Endothelial cell of umbilical vein (primary cell): ENCODE measurements around the gene CTSH. TPM values are rescaled to one million over a fixed set of nuclear protein-coding genes. Genes with fewer than 3 reads are reported as not detected.

Source experiments
- BruUV-seq: library from RNA; stranded (reverse); fragments of 400-500 nt; replicated peaks from 2 replicates; lab custom pipeline; 2021; lab: Mats Ljungman, UMichigan
- CTCF ChIA-PET: fragments of 300-600, 350-600 bp; sonication (Branson Sonifier 250); formaldehyde crosslinking; loops from one replicate; lab custom pipeline; 2021; ENCODE audit warnings: antibody characterized with exemption, inconsistent platforms; lab: Charles Lee
- POLR2A ChIA-PET: fragments of 300-600, 350-600 bp; sonication (Branson Sonifier 250); formaldehyde crosslinking; loops from one replicate; lab custom pipeline; 2021; ENCODE audit warnings: antibody characterized with exemption, inconsistent platforms; lab: Charles Lee
- DNase-seq: peaks from one replicate; pipeline ENCODE4 v3.0.0-alpha.2; 2011; ENCODE audit warnings: low read depth, low spot score
- FAIRE-seq: peaks from 2 replicates; lab custom pipeline; 2011; peaks lifted over from hg19 to GRCh38; lab: Jason Lieb, UNC
- H2AFZ ChIP-seq: 2 replicates; pipeline ENCODE4 v1.6.0; 2012; ENCODE audit warnings: low read depth, low read length, control low read depth, inconsistent platforms
- H3K27ac ChIP-seq: 2 replicates; pipeline ENCODE4 v1.5.1; 2011; ENCODE audit warnings: low read depth, mild to moderate bottlenecking, control low read depth, low read length, moderate library complexity; ENCODE audit not compliant: insufficient read depth
- H3K27me3 ChIP-seq, 2 experiments: 2 replicates each; pipeline versions ENCODE4 v1.6.0 to v1.6.1; 2011; ENCODE audit warnings: low read length in 2 of 2, mixed read lengths in 1 of 2; ENCODE audit not compliant: control insufficient read depth in 2 of 2, insufficient read depth in 2 of 2
- H3K36me3 ChIP-seq, 2 experiments: 2 replicates in 1 of 2; 3 replicates in 1 of 2; pipeline ENCODE4 v1.5.1; 2011; ENCODE audit warnings: low read length in 2 of 2, mild to moderate bottlenecking in 1 of 2, moderate library complexity in 1 of 2; ENCODE audit not compliant: control insufficient read depth in 2 of 2, insufficient read depth in 2 of 2; ENCODE audit errors: extremely low read depth in 1 of 2
- H3K4me1 ChIP-seq: 3 replicates; pipeline ENCODE4 v1.5.1; 2011; ENCODE audit warnings: mild to moderate bottlenecking, low read length; ENCODE audit not compliant: control insufficient read depth, insufficient read depth; ENCODE audit errors: extremely low read depth
- H3K4me2 ChIP-seq: 2 replicates; pipeline ENCODE4 v1.6.1; 2011; ENCODE audit warnings: low read length, control low read depth, mixed read lengths; ENCODE audit not compliant: insufficient read depth
- H3K4me3 ChIP-seq, 3 experiments: fragments of 200-600 bp in 1 of 3; sonication (generic), shearing (Covaris generic) in 1 of 3; replicated peaks in 1 of 3; 2 replicates each; pipeline ENCODE4 v1.5.1; 2011 to 2016; ENCODE audit warnings: control low read depth in 3 of 3, low read length in 3 of 3, mild to moderate bottlenecking in 2 of 3, inconsistent platforms in 1 of 3, low read depth in 1 of 3, moderate library complexity in 1 of 3; ENCODE audit not compliant: insufficient read depth in 1 of 3
- H3K79me2 ChIP-seq: 2 replicates; pipeline ENCODE4 v1.6.0; 2012; ENCODE audit warnings: low read length, inconsistent platforms; ENCODE audit not compliant: control insufficient read depth, insufficient read depth
- H3K9ac ChIP-seq: replicated peaks from 2 replicates; pipeline ENCODE3; 2011; ENCODE audit warnings: low read length, control low read depth; ENCODE audit not compliant: insufficient read depth; ENCODE audit errors: extremely low read depth
- H3K9me1 ChIP-seq: replicated peaks from 3 replicates; pipeline ENCODE4 v1.6.0; 2011; ENCODE audit warnings: mild to moderate bottlenecking, low read length; ENCODE audit not compliant: control insufficient read depth, insufficient read depth; ENCODE audit errors: extremely low read depth
- H3K9me3 ChIP-seq: replicated peaks from 2 replicates; pipeline ENCODE4 v1.5.1; 2012; ENCODE audit warnings: low read length, inconsistent platforms; ENCODE audit not compliant: control insufficient read depth, insufficient read depth
- H4K20me1 ChIP-seq: replicated peaks from 2 replicates; pipeline ENCODE3; 2011; ENCODE audit warnings: mild to moderate bottlenecking, low read length; ENCODE audit not compliant: control insufficient read depth, insufficient read depth; ENCODE audit errors: extremely low read depth
- CTCF ChIP-seq, 2 donors: IDR thresholded peaks; 1 replicate in 1 of 2; 2 replicates in 1 of 2; pipeline ENCODE4 v1.5.1; 2011; ENCODE audit warnings: low read length in 2 of 2, mild to moderate bottlenecking in 2 of 2, moderate library complexity in 2 of 2, control low read depth in 1 of 2, inconsistent platforms in 1 of 2, low read depth in 1 of 2; ENCODE audit not compliant: insufficient read depth in 1 of 2; ENCODE audit errors: extremely low read depth in 1 of 2
- EZH2 ChIP-seq: IDR thresholded peaks from 2 replicates; pipeline ENCODE4 v1.6.1; 2012; ENCODE audit warnings: borderline replicate concordance, low read depth, mild to moderate bottlenecking, moderate library complexity, low read length, inconsistent platforms; ENCODE audit not compliant: severe bottlenecking
- FOS ChIP-seq: IDR thresholded peaks from 2 replicates; pipeline ENCODE4 v1.6.1; 2011; ENCODE audit warnings: mild to moderate bottlenecking, low read length, moderate library complexity, borderline replicate concordance; ENCODE audit not compliant: insufficient read depth
- GATA2 ChIP-seq: IDR thresholded peaks from 2 replicates; pipeline ENCODE4 v1.7.0; 2011; ENCODE audit warnings: low read depth, mild to moderate bottlenecking, moderate library complexity, mixed read lengths, low read length; ENCODE audit not compliant: insufficient read length, insufficient read depth
- JUN ChIP-seq: IDR thresholded peaks from 2 replicates; pipeline ENCODE4 v1.6.1; 2011; ENCODE audit warnings: borderline replicate concordance, low read depth; ENCODE audit not compliant: insufficient read length, insufficient read depth
- MAX ChIP-seq: IDR thresholded peaks from 2 replicates; pipeline ENCODE4 v1.6.1; 2011; ENCODE audit not compliant: insufficient read depth, insufficient read length
- MYC ChIP-seq: IDR thresholded peaks from one replicate; pipeline ENCODE4 v1.6.1; 2011; ENCODE audit warnings: mild to moderate bottlenecking, low read depth, low read length
- POLR2A ChIP-seq: IDR thresholded peaks from 2 replicates; pipeline ENCODE4 v1.6.1; 2012; ENCODE audit warnings: low read depth, mild to moderate bottlenecking, control low read depth, low read length
- POLR2AphosphoS5 ChIP-seq: IDR thresholded peaks from 2 replicates; pipeline ENCODE4 v1.6.1; 2012; ENCODE audit warnings: low read depth, mild to moderate bottlenecking, control low read depth, low read length, moderate library complexity; ENCODE audit not compliant: insufficient read depth
- dilution Hi-C: fragments of 300-500 bp; cut with MboI; formaldehyde crosslinking; loops from one replicate; pipeline ENCODE4 v1.15.0; 2019; ENCODE audit warnings: low sequenced_read_pairs; ENCODE audit not compliant: extremely low pct_ligation_motif_present
- intact Hi-C: fragments of 100-400 bp; cut with micrococcal nuclease; formaldehyde crosslinking; loops from one replicate; pipeline ENCODE4 v1.10.0; 2022
- polyA plus RNA-seq, 4 experiments: library from polyadenylated mRNA; depleted of rRNA in 3 of 4; stranded (reverse) in 3 of 4; unstranded in 1 of 4; fragments of >200 nt; gene quantifications; 2 replicates each; pipeline versions ENCODE4 v1.2.1 to v1.2.3, GENCODE V29; 2011 to 2012; ENCODE audit warnings: missing spikeins in 1 of 4
- total RNA-seq: library from RNA; stranded (reverse); gene quantifications from 2 replicates; pipeline ENCODE4 v1.2.3, GENCODE V29; 2021

Gene CTSH
- total and polyA plus RNA-seq, 2 donors (not counting 3 experiments of a cell fraction or from before 2014, with no cell fraction given): 7.0 to 7.4 TPM

- FAIRE-seq (no peak), DNase-seq (no peak)
- H3K4me2 ChIP-seq: no peak overlapping the region
- H3K9me3 ChIP-seq: no peaks in the 10 kb centered on the region
- dilution Hi-C loops: no loop called here
- no peak overlapping the region for H3K27ac ChIP-seq
- H3K4me1 ChIP-seq: no peaks in the 10 kb centered on the region
- CTCF ChIA-PET: interaction anchor here (1.5 to 3.4 kb wide), 3 partner anchors 12 to 86 kb away, joined by 3 to 16 read pairs (median 10); no protein-coding TSS in a partner anchor
- intact Hi-C loops: no loop called here
- H2AFZ ChIP-seq: no peak overlapping the region
- no peaks in the 10 kb centered on the region for H3K79me2 ChIP-seq
- no peaks in the 10 kb centered on the region for H4K20me1 ChIP-seq
- POLR2A ChIA-PET: no interaction called here
- H3K4me3 ChIP-seq: no peak overlapping the region
- H3K9ac ChIP-seq: no peak overlapping the region
- H3K36me3 ChIP-seq: peaks cover 20 to 21% of the 10 kb centered on the region in 2 experiments
- no peaks in the 10 kb centered on the region for H3K9me1 ChIP-seq
- TF ChIP-seq MYC: no peak
- TF ChIP-seq POLR2A: no peak
- TF ChIP-seq CTCF (IDR thresholded peaks at IDR 0.05; ENCODE audit: extremely low read depth in 1 of 2, insufficient read depth in 1 of 2, low read depth in 1 of 2, low read length in 2 of 2): no peak
- no peak for TF ChIP-seq FOS
- TF ChIP-seq POLR2AphosphoS5: no peak
- no peak for TF ChIP-seq JUN
- TF ChIP-seq MAX: no peak
- TF ChIP-seq GATA2: no peak
- TF ChIP-seq EZH2: no peak
- BruUV-seq: no TSS peak
- H3K27me3 ChIP-seq: no peaks in the 10 kb centered on the region
Observed at GRCh38 chr15:78921517-78921916, 23.3 kb downstream of the CTSH start.
